ENCODE results near the gene FAM83F.

Gene FAM83F

GRCh38 chr22:40042312-40042711 is 47.6 kb downstream of the FAM83F start:
- H3K9me3 ChIP-seq (ENCODE audit: control insufficient read depth, low read length): no peaks in the 10 kb centered on the region
- DNase-seq (ENCODE audit: low read depth): no peak
- peaks cover 11% of the 10 kb centered on the region for H3K27me3 ChIP-seq (replicated peaks; ENCODE audit: control insufficient read depth, insufficient read depth, low read length)
- no peak overlapping the region for H3K4me3 ChIP-seq (ENCODE audit: low read length)
- H3K9ac ChIP-seq (ENCODE audit: low read length): no peak overlapping the region
- no peaks in the 10 kb centered on the region for H3K36me3 ChIP-seq (ENCODE audit: control insufficient read depth, insufficient read depth, low read length, severe bottlenecking)
- peaks cover 46% of the 10 kb centered on the region for H3K4me1 ChIP-seq (ENCODE audit: control insufficient read depth, insufficient read depth, low read length)

- H3K9ac ChIP-seq (ENCODE audit: low read length): peak overlapping the region; percentile 79
- H3K4me3 ChIP-seq (ENCODE audit: low read length): peak overlapping the region; percentile 87
- peaks cover 6% of the 10 kb centered on the region for H3K27me3 ChIP-seq (replicated peaks; ENCODE audit: control insufficient read depth, insufficient read depth, low read length)
- DNase-seq (ENCODE audit: low read depth): peak; percentile 7
- no peaks in the 10 kb centered on the region for H3K9me3 ChIP-seq (ENCODE audit: control insufficient read depth, low read length)
- peaks cover 46% of the 10 kb centered on the region for H3K4me1 ChIP-seq (ENCODE audit: control insufficient read depth, insufficient read depth, low read length)
- no peaks in the 10 kb centered on the region for H3K36me3 ChIP-seq (ENCODE audit: control insufficient read depth, insufficient read depth, low read length, severe bottlenecking)
Observed at GRCh38 chr22:40043081-40043480, 48.3 kb downstream of the FAM83F start.

- Histone ChIP-seq H3K4me1 (ENCODE audit: control insufficient read depth, insufficient read depth, low read length) (peaks cover 46% of the 10 kb centered on the region), H3K9me3 (ENCODE audit: control insufficient read depth, low read length) (no peaks in the 10 kb centered on the region), H3K27me3 (replicated peaks; ENCODE audit: control insufficient read depth, insufficient read depth, low read length) (no peaks in the 10 kb centered on the region), H3K4me3 (ENCODE audit: low read length) (peak overlapping the region; percentile 87), H3K36me3 (ENCODE audit: control insufficient read depth, insufficient read depth, low read length, severe bottlenecking) (no peaks in the 10 kb centered on the region), H3K9ac (ENCODE audit: low read length) (peak overlapping the region; percentile 79)
- no peak for DNase-seq (ENCODE audit: low read depth)
Observed at GRCh38 chr22:40043793-40044101, 49.0 kb downstream of the FAM83F start.

GRCh38 chr22:40044102-40044869 is 49.5 kb downstream of the FAM83F start:
- peak; percentile 99 for DNase-seq (ENCODE audit: low read depth)
- Histone ChIP-seq H3K4me1 (ENCODE audit: control insufficient read depth, insufficient read depth, low read length) (peaks cover 46% of the 10 kb centered on the region), H3K9ac (ENCODE audit: low read length) (peak overlapping the region; percentile 79)

GRCh38 chr22:40044870-40045834 is 50.4 kb downstream of the FAM83F start:
- H3K4me3 ChIP-seq (ENCODE audit: low read length): peak overlapping the region; percentile 87
- DNase-seq (ENCODE audit: low read depth): peak; percentile 60
- no peaks in the 10 kb centered on the region for H3K27me3 ChIP-seq (replicated peaks; ENCODE audit: control insufficient read depth, insufficient read depth, low read length)
- no peaks in the 10 kb centered on the region for H3K9me3 ChIP-seq (ENCODE audit: control insufficient read depth, low read length)
- peak overlapping the region; percentile 83 for H3K9ac ChIP-seq (ENCODE audit: low read length)
- no peaks in the 10 kb centered on the region for H3K36me3 ChIP-seq (ENCODE audit: control insufficient read depth, insufficient read depth, low read length, severe bottlenecking)
- peaks cover 42% of the 10 kb centered on the region for H3K4me1 ChIP-seq (ENCODE audit: control insufficient read depth, insufficient read depth, low read length)

More at GRCh38 chr22:40044102-40044869, 49.5 kb downstream of the FAM83F start:
- peak overlapping the region; percentile 87 for H3K4me3 ChIP-seq (ENCODE audit: low read length)
- no peaks in the 10 kb centered on the region for H3K9me3 ChIP-seq (ENCODE audit: control insufficient read depth, low read length)
- H3K36me3 ChIP-seq (ENCODE audit: control insufficient read depth, insufficient read depth, low read length, severe bottlenecking): no peaks in the 10 kb centered on the region
- H3K27me3 ChIP-seq (replicated peaks; ENCODE audit: control insufficient read depth, insufficient read depth, low read length): no peaks in the 10 kb centered on the region

GRCh38 chr22:40046126-40046525 is 51.4 kb downstream of the FAM83F start:
- Histone ChIP-seq H3K4me3 (ENCODE audit: low read length) (peak overlapping the region; percentile 87), H3K4me1 (ENCODE audit: control insufficient read depth, insufficient read depth, low read length) (peaks cover 35% of the 10 kb centered on the region), H3K9me3 (ENCODE audit: control insufficient read depth, low read length) (no peaks in the 10 kb centered on the region), H3K27me3 (replicated peaks; ENCODE audit: control insufficient read depth, insufficient read depth, low read length) (no peaks in the 10 kb centered on the region), H3K9ac (ENCODE audit: low read length) (peak overlapping the region; percentile 83), H3K36me3 (ENCODE audit: control insufficient read depth, insufficient read depth, low read length, severe bottlenecking) (no peaks in the 10 kb centered on the region)
- DNase-seq (ENCODE audit: low read depth): no peak

GRCh38 chr22:40050258-40050657 is 55.5 kb downstream of the FAM83F start:
- H3K4me1 ChIP-seq (ENCODE audit: control insufficient read depth, insufficient read depth, low read length): peaks cover 18% of the 10 kb centered on the region
- no peak overlapping the region for H3K4me3 ChIP-seq (ENCODE audit: low read length)
- DNase-seq (ENCODE audit: low read depth): no peak
- H3K9ac ChIP-seq (ENCODE audit: low read length): no peak overlapping the region
- H3K27me3 ChIP-seq (replicated peaks; ENCODE audit: control insufficient read depth, insufficient read depth, low read length): no peaks in the 10 kb centered on the region
- H3K9me3 ChIP-seq (ENCODE audit: control insufficient read depth, low read length): no peaks in the 10 kb centered on the region
- no peaks in the 10 kb centered on the region for H3K36me3 ChIP-seq (ENCODE audit: control insufficient read depth, insufficient read depth, low read length, severe bottlenecking)

GRCh38 chr22:40051322-40051721 is 56.6 kb downstream of the FAM83F start:
- no peaks in the 10 kb centered on the region for H3K9me3 ChIP-seq (ENCODE audit: control insufficient read depth, low read length)
- no peak overlapping the region for H3K9ac ChIP-seq (ENCODE audit: low read length)
- no peak overlapping the region for H3K4me3 ChIP-seq (ENCODE audit: low read length)
- no peaks in the 10 kb centered on the region for H3K36me3 ChIP-seq (ENCODE audit: control insufficient read depth, insufficient read depth, low read length, severe bottlenecking)
- peaks cover 15% of the 10 kb centered on the region for H3K4me1 ChIP-seq (ENCODE audit: control insufficient read depth, insufficient read depth, low read length)
- H3K27me3 ChIP-seq (replicated peaks; ENCODE audit: control insufficient read depth, insufficient read depth, low read length): no peaks in the 10 kb centered on the region
- peak; percentile 19 for DNase-seq (ENCODE audit: low read depth)

GRCh38 chr22:40053460-40053859 is 58.7 kb downstream of the FAM83F start:
- H3K9me3 ChIP-seq (ENCODE audit: control insufficient read depth, low read length): no peaks in the 10 kb centered on the region
- no peak overlapping the region for H3K9ac ChIP-seq (ENCODE audit: low read length)
- DNase-seq (ENCODE audit: low read depth): peak; percentile 59
- H3K4me3 ChIP-seq (ENCODE audit: low read length): no peak overlapping the region
- H3K4me1 ChIP-seq (ENCODE audit: control insufficient read depth, insufficient read depth, low read length): peaks cover 15% of the 10 kb centered on the region
- no peaks in the 10 kb centered on the region for H3K36me3 ChIP-seq (ENCODE audit: control insufficient read depth, insufficient read depth, low read length, severe bottlenecking)
- H3K27me3 ChIP-seq (replicated peaks; ENCODE audit: control insufficient read depth, insufficient read depth, low read length): no peaks in the 10 kb centered on the region

GRCh38 chr22:40054486-40054885 is 59.7 kb downstream of the FAM83F start:
- no peak overlapping the region for H3K9ac ChIP-seq (ENCODE audit: low read length)
- DNase-seq (ENCODE audit: low read depth): no peak
- H3K4me1 ChIP-seq (ENCODE audit: control insufficient read depth, insufficient read depth, low read length): peaks cover 15% of the 10 kb centered on the region
- H3K27me3 ChIP-seq (replicated peaks; ENCODE audit: control insufficient read depth, insufficient read depth, low read length): no peaks in the 10 kb centered on the region
- no peaks in the 10 kb centered on the region for H3K36me3 ChIP-seq (ENCODE audit: control insufficient read depth, insufficient read depth, low read length, severe bottlenecking)
- H3K9me3 ChIP-seq (ENCODE audit: control insufficient read depth, low read length): no peaks in the 10 kb centered on the region
- H3K4me3 ChIP-seq (ENCODE audit: low read length): no peak overlapping the region

- Histone ChIP-seq H3K36me3 (ENCODE audit: control insufficient read depth, insufficient read depth, low read length, severe bottlenecking) (no peaks in the 10 kb centered on the region), H3K27me3 (replicated peaks; ENCODE audit: control insufficient read depth, insufficient read depth, low read length) (no peaks in the 10 kb centered on the region), H3K9ac (ENCODE audit: low read length) (no peak overlapping the region), H3K4me1 (ENCODE audit: control insufficient read depth, insufficient read depth, low read length) (peaks cover 15% of the 10 kb centered on the region), H3K4me3 (ENCODE audit: low read length) (no peak overlapping the region), H3K9me3 (ENCODE audit: control insufficient read depth, low read length) (no peaks in the 10 kb centered on the region)
- DNase-seq (ENCODE audit: low read depth): no peak
Observed at GRCh38 chr22:40055143-40055883, 60.6 kb downstream of the FAM83F start.

All from adipocyte (in vitro differentiated cells).